Uterus (tissue), 4 donors: ENCODE results near the gene GVQW3. TPM values are rescaled to one million over a fixed set of nuclear protein-coding genes. Genes with fewer than 3 reads are reported as not detected.

Experiments used
- DNase-seq, 2 donors: peaks; one replicate each; pipeline ENCODE4 v3.0.0-alpha.2; 2019 to 2020
- H3K27ac ChIP-seq, 2 donors: fragments of 200-600 bp; sonication (generic); 1 replicate in 1 of 2; 2 replicates in 1 of 2; pipeline ENCODE4 v1.5.1; 2016 to 2018
- H3K27me3 ChIP-seq, 2 donors: fragments of 200-600 bp; sonication (generic); one replicate each; pipeline ENCODE4 v1.5.1; 2018 to 2019; ENCODE audit warnings: control low read depth in 1 of 2
- H3K36me3 ChIP-seq, 2 donors: fragments of 200-600 bp; sonication (generic); one replicate each; pipeline ENCODE4 v1.5.1; 2019; ENCODE audit warnings: control low read depth in 1 of 2
- H3K4me1 ChIP-seq, 2 donors: fragments of 200-600 bp; sonication (generic); one replicate each; pipeline ENCODE4 v1.5.1; 2018 to 2019; ENCODE audit warnings: control low read depth in 1 of 2
- H3K4me3 ChIP-seq, 2 donors: fragments of 200-600 bp; sonication (generic); 1 replicate in 1 of 2; 2 replicates in 1 of 2; pipeline ENCODE4 v1.5.1; 2018 to 2019; ENCODE audit warnings: mild to moderate bottlenecking in 1 of 2
- H3K9me3 ChIP-seq, 2 donors: fragments of 200-600 bp; sonication (generic); one replicate each; pipeline ENCODE4 v1.5.1; 2019; ENCODE audit warnings: control low read depth in 1 of 2
- CTCF ChIP-seq, 4 experiments: fragments of 200-600 bp in 2 of 4; fragments of 450-650 bp in 2 of 4; sonication (generic) in 2 of 4; IDR thresholded peaks; one replicate each; pipeline ENCODE4 v1.5.1; 2016 to 2019; ENCODE audit warnings: antibody characterized with exemption in 4 of 4, mild to moderate bottlenecking in 2 of 4, moderate library complexity in 1 of 4
- POLR2A ChIP-seq, 2 donors: fragments of 450-650 bp; IDR thresholded peaks; one replicate each; pipeline ENCODE4 v1.6.1; 2016; ENCODE audit warnings: antibody characterized with exemption in 2 of 2, mild to moderate bottlenecking in 1 of 2, moderate library complexity in 1 of 2
- intact Hi-C: fragments of 100-400 bp; cut with DNase I; formaldehyde crosslinking; loops from one replicate; pipeline ENCODE4 v1.15.1; 2023; ENCODE audit warnings: low total_unique reads
- total RNA-seq, 4 donors: library from RNA; depleted of rRNA in 3 of 4; stranded (reverse); fragments of >200 nt in 3 of 4; gene quantifications; one replicate each; pipeline versions ENCODE4 v1.1.0 to v1.2.4, GENCODE V29; 2014 to 2023
- donor health status: DM: yes; HTN: yes; CAD: no.

The GVQW3 gene
- total RNA-seq, 4 donors from 2014 or later = 3.2 to 13.6 (median 8.4) TPM

GRCh38 chr11:76406359-76406758, 25.2 kb downstream of the GVQW3 start:
- Histone ChIP-seq H3K4me1 (no peaks in the 10 kb centered on the region), H3K27ac (no peak overlapping the region), H3K27me3 (no peaks in the 10 kb centered on the region), H3K9me3 (no peaks in the 10 kb centered on the region), H3K36me3 (no peaks in the 10 kb centered on the region), H3K4me3 (no peak overlapping the region)
- no peak for DNase-seq
- intact Hi-C loops = no loop called here
- no peak for TF ChIP-seq CTCF (IDR thresholded peaks at IDR 0.05)
- no peak for TF ChIP-seq POLR2A (IDR thresholded peaks at IDR 0.05)

- intact Hi-C loops = no loop called here
- H3K9me3 ChIP-seq = no peaks in the 10 kb centered on the region
- no peaks in the 10 kb centered on the region for H3K27me3 ChIP-seq
- no peak overlapping the region for H3K27ac ChIP-seq
- no peaks in the 10 kb centered on the region for H3K4me1 ChIP-seq
- no peaks in the 10 kb centered on the region for H3K36me3 ChIP-seq
- no peak overlapping the region for H3K4me3 ChIP-seq
- DNase-seq = no peak
- no peak for TF ChIP-seq CTCF (IDR thresholded peaks at IDR 0.05)
- no peak for TF ChIP-seq POLR2A (IDR thresholded peaks at IDR 0.05)
Observed at GRCh38 chr11:76408171-76408965, 27.2 kb downstream of the GVQW3 start.

DNA sequence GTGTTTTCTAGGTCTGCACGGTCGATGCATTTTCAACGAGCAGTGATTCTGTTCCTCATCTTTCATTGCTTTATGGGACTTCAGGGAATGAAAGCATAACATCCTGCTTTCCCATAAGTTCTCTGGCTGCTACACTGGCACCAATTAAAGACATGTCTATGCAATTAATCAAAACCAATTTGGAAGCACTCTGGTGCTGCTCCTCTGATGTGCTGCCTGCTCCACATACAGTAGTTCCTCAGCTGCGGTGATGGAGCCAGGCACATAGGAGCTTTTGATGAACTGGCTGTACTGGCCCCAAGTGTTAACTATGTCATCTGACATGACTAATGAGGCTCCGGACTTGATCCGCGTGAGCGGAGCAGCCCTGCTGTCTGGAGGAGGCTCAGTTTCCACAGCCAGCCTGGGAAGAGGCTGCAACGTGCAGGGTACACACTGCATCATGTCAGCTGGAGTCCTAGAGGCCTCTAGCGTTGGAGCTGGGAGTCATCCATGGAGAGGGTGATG, 29.8 kb downstream of the GVQW3 start:
- Histone ChIP-seq H3K27ac (no peak overlapping the region), H3K4me3 (no peak overlapping the region), H3K4me1 (no peaks in the 10 kb centered on the region), H3K9me3 (no peaks in the 10 kb centered on the region), H3K27me3 (no peaks in the 10 kb centered on the region), H3K36me3 (no peaks in the 10 kb centered on the region)
- peak in 1 of 2 donors; percentile 30 for DNase-seq
- intact Hi-C loops = no loop called here
- TF ChIP-seq CTCF (IDR thresholded peaks at IDR 0.05) = no peak
- TF ChIP-seq POLR2A (IDR thresholded peaks at IDR 0.05) = no peak

DNA sequence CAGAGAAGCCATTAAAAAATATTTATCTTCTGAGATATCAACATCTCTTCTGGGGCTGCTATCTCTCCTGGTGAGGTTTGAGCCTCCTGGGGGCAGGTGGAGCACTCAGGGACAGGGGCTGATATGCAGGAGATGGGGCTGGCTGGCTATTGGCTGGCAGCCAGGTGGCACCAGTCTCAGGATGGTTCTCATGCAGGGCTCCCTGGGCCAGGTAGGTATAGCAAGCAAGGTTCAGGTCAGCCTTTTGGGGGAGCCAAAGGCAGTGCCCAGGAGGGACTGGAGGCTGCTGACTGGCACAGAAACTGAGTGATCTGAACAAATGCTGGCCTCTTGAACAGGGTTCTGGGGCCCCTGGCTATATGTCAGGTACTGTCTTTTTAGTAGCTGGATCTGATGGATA, 34.0 kb downstream of the GVQW3 start:
- H3K27ac ChIP-seq = no peak overlapping the region
- intact Hi-C loops = no loop called here
- no peaks in the 10 kb centered on the region for H3K4me1 ChIP-seq
- H3K36me3 ChIP-seq = no peaks in the 10 kb centered on the region
- H3K9me3 ChIP-seq = no peaks in the 10 kb centered on the region
- H3K4me3 ChIP-seq = no peak overlapping the region
- no peaks in the 10 kb centered on the region for H3K27me3 ChIP-seq
- no peak for DNase-seq
- no peak for TF ChIP-seq CTCF (IDR thresholded peaks at IDR 0.05)

- Histone ChIP-seq H3K27ac (no peak overlapping the region), H3K27me3 (no peaks in the 10 kb centered on the region), H3K4me1 (no peaks in the 10 kb centered on the region), H3K4me3 (no peak overlapping the region), H3K9me3 (no peaks in the 10 kb centered on the region), H3K36me3 (no peaks in the 10 kb centered on the region)
- DNase-seq = no peak
- intact Hi-C loops = no loop called here
- TF ChIP-seq POLR2A (IDR thresholded peaks at IDR 0.05) (no peak), CTCF (IDR thresholded peaks at IDR 0.05) (no peak)
Observed at GRCh38 chr11:76419896-76420295, 38.8 kb downstream of the GVQW3 start.
